ENCODE data around the gene EIF3J. TPM values are rescaled to one million over a fixed set of nuclear protein-coding genes. Genes with fewer than 3 reads are reported as not detected.

The EIF3J gene
- total RNA-seq, 1 experiment from 2014 or later = 76.1 TPM

DNA sequence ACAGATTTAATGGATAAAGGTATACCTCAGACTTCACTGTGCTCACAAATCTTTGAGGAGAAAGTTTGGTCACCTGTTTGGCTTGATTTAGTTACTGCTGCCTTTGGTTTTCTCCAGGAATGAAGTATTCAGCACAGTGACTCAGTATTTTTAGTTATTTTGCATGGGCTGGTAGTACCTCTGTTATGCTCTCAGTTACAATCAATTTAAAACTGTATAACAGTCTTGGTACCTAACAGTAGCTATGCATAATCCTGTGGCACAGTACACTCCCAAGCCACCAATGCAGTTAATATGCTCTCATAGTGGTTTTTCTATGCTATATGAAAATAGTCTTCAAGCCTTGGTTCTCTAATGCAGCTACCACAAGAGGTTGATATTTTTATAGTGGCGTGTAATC is 11.9 kb upstream of the EIF3J start:
- H3K4me3 Mint-ChIP-seq = no peak overlapping the region
- no peaks in the 10 kb centered on the region for H3K4me1 Mint-ChIP-seq
- DNase-seq (ENCODE audit: low spot score) (no peak), ATAC-seq (no peak)
- H3K9me3 Mint-ChIP-seq = no peaks in the 10 kb centered on the region
- H3K36me3 Mint-ChIP-seq = peaks cover 34% of the 10 kb centered on the region
- no peak overlapping the region for H3K27ac Mint-ChIP-seq
- CTCF ChIA-PET = no interaction called here
- no peaks in the 10 kb centered on the region for H3K27me3 Mint-ChIP-seq (ENCODE audit: low read depth)
- POLR2A ChIA-PET = no interaction called here
- TF ChIP-seq ZNF232 (CRISPR knock-in tag; IDR thresholded peaks at IDR 0.05) (no peak), NR1H2 (CRISPR knock-in tag; IDR thresholded peaks at IDR 0.05) (no peak), NR3C1 (CRISPR knock-in tag; conservative IDR thresholded peaks at IDR 0.05; ENCODE audit: low read depth) (no peak), NFATC4 (CRISPR knock-in tag; IDR thresholded peaks at IDR 0.05) (no peak), NFE2L1 (CRISPR knock-in tag; IDR thresholded peaks at IDR 0.05) (no peak), ZNF121 (CRISPR knock-in tag; IDR thresholded peaks at IDR 0.05) (no peak), ZNF138 (CRISPR knock-in tag; conservative IDR thresholded peaks at IDR 0.05) (no peak), EMX1 (CRISPR knock-in tag; IDR thresholded peaks at IDR 0.05) (no peak), CREB1 (CRISPR knock-in tag; IDR thresholded peaks at IDR 0.05) (no peak), RELA (CRISPR knock-in tag; IDR thresholded peaks at IDR 0.05; ENCODE audit: borderline replicate concordance) (no peak), PRRX2 (CRISPR knock-in tag; IDR thresholded peaks at IDR 0.05) (no peak), SMAD4 (CRISPR knock-in tag; IDR thresholded peaks at IDR 0.05) (no peak)
- TF ChIP-seq, protein P1, sequence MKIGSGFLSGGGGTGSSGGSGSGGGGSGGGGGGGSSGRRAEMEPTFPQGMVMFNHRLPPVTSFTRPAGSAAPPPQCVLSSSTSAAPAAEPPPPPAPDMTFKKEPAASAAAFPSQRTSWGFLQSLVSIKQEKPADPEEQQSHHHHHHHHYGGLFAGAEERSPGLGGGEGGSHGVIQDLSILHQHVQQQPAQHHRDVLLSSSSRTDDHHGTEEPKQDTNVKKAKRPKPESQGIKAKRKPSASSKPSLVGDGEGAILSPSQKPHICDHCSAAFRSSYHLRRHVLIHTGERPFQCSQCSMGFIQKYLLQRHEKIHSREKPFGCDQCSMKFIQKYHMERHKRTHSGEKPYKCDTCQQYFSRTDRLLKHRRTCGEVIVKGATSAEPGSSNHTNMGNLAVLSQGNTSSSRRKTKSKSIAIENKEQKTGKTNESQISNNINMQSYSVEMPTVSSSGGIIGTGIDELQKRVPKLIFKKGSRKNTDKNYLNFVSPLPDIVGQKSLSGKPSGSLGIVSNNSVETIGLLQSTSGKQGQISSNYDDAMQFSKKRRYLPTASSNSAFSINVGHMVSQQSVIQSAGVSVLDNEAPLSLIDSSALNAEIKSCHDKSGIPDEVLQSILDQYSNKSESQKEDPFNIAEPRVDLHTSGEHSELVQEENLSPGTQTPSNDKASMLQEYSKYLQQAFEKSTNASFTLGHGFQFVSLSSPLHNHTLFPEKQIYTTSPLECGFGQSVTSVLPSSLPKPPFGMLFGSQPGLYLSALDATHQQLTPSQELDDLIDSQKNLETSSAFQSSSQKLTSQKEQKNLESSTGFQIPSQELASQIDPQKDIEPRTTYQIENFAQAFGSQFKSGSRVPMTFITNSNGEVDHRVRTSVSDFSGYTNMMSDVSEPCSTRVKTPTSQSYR (CRISPR knock-in tag; IDR thresholded peaks at IDR 0.05) = no peak
- TF ChIP-seq, protein P2, sequence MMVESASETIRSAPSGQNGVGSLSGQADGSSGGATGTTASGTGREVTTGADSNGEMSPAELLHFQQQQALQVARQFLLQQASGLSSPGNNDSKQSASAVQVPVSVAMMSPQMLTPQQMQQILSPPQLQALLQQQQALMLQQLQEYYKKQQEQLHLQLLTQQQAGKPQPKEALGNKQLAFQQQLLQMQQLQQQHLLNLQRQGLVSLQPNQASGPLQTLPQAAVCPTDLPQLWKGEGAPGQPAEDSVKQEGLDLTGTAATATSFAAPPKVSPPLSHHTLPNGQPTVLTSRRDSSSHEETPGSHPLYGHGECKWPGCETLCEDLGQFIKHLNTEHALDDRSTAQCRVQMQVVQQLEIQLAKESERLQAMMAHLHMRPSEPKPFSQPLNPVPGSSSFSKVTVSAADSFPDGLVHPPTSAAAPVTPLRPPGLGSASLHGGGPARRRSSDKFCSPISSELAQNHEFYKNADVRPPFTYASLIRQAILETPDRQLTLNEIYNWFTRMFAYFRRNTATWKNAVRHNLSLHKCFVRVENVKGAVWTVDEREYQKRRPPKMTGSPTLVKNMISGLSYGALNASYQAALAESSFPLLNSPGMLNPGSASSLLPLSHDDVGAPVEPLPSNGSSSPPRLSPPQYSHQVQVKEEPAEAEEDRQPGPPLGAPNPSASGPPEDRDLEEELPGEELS (CRISPR knock-in tag; IDR thresholded peaks at IDR 0.05) = no peak
- TF ChIP-seq, protein P3, sequence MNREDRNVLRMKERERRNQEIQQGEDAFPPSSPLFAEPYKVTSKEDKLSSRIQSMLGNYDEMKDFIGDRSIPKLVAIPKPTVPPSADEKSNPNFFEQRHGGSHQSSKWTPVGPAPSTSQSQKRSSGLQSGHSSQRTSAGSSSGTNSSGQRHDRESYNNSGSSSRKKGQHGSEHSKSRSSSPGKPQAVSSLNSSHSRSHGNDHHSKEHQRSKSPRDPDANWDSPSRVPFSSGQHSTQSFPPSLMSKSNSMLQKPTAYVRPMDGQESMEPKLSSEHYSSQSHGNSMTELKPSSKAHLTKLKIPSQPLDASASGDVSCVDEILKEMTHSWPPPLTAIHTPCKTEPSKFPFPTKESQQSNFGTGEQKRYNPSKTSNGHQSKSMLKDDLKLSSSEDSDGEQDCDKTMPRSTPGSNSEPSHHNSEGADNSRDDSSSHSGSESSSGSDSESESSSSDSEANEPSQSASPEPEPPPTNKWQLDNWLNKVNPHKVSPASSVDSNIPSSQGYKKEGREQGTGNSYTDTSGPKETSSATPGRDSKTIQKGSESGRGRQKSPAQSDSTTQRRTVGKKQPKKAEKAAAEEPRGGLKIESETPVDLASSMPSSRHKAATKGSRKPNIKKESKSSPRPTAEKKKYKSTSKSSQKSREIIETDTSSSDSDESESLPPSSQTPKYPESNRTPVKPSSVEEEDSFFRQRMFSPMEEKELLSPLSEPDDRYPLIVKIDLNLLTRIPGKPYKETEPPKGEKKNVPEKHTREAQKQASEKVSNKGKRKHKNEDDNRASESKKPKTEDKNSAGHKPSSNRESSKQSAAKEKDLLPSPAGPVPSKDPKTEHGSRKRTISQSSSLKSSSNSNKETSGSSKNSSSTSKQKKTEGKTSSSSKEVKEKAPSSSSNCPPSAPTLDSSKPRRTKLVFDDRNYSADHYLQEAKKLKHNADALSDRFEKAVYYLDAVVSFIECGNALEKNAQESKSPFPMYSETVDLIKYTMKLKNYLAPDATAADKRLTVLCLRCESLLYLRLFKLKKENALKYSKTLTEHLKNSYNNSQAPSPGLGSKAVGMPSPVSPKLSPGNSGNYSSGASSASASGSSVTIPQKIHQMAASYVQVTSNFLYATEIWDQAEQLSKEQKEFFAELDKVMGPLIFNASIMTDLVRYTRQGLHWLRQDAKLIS (CRISPR knock-in tag; IDR thresholded peaks at IDR 0.05; ENCODE audit: borderline replicate concordance) = no peak
- TF ChIP-seq, protein P4, sequence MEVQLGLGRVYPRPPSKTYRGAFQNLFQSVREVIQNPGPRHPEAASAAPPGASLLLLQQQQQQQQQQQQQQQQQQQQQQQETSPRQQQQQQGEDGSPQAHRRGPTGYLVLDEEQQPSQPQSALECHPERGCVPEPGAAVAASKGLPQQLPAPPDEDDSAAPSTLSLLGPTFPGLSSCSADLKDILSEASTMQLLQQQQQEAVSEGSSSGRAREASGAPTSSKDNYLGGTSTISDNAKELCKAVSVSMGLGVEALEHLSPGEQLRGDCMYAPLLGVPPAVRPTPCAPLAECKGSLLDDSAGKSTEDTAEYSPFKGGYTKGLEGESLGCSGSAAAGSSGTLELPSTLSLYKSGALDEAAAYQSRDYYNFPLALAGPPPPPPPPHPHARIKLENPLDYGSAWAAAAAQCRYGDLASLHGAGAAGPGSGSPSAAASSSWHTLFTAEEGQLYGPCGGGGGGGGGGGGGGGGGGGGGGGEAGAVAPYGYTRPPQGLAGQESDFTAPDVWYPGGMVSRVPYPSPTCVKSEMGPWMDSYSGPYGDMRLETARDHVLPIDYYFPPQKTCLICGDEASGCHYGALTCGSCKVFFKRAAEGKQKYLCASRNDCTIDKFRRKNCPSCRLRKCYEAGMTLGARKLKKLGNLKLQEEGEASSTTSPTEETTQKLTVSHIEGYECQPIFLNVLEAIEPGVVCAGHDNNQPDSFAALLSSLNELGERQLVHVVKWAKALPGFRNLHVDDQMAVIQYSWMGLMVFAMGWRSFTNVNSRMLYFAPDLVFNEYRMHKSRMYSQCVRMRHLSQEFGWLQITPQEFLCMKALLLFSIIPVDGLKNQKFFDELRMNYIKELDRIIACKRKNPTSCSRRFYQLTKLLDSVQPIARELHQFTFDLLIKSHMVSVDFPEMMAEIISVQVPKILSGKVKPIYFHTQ (CRISPR knock-in tag; IDR thresholded peaks at IDR 0.05) = no peak
- TF ChIP-seq, protein P5, sequence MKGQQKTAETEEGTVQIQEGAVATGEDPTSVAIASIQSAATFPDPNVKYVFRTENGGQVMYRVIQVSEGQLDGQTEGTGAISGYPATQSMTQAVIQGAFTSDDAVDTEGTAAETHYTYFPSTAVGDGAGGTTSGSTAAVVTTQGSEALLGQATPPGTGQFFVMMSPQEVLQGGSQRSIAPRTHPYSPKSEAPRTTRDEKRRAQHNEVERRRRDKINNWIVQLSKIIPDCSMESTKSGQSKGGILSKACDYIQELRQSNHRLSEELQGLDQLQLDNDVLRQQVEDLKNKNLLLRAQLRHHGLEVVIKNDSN (CRISPR knock-in tag; IDR thresholded peaks at IDR 0.05) = no peak
- TF ChIP-seq, protein P6, sequence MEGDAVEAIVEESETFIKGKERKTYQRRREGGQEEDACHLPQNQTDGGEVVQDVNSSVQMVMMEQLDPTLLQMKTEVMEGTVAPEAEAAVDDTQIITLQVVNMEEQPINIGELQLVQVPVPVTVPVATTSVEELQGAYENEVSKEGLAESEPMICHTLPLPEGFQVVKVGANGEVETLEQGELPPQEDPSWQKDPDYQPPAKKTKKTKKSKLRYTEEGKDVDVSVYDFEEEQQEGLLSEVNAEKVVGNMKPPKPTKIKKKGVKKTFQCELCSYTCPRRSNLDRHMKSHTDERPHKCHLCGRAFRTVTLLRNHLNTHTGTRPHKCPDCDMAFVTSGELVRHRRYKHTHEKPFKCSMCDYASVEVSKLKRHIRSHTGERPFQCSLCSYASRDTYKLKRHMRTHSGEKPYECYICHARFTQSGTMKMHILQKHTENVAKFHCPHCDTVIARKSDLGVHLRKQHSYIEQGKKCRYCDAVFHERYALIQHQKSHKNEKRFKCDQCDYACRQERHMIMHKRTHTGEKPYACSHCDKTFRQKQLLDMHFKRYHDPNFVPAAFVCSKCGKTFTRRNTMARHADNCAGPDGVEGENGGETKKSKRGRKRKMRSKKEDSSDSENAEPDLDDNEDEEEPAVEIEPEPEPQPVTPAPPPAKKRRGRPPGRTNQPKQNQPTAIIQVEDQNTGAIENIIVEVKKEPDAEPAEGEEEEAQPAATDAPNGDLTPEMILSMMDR (IDR thresholded peaks at IDR 0.05) = no peak
- TF ChIP-seq, protein P7, sequence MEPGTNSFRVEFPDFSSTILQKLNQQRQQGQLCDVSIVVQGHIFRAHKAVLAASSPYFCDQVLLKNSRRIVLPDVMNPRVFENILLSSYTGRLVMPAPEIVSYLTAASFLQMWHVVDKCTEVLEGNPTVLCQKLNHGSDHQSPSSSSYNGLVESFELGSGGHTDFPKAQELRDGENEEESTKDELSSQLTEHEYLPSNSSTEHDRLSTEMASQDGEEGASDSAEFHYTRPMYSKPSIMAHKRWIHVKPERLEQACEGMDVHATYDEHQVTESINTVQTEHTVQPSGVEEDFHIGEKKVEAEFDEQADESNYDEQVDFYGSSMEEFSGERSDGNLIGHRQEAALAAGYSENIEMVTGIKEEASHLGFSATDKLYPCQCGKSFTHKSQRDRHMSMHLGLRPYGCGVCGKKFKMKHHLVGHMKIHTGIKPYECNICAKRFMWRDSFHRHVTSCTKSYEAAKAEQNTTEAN (CRISPR knock-in tag; IDR thresholded peaks at IDR 0.05) = no peak
- TF ChIP-seq, protein P8, sequence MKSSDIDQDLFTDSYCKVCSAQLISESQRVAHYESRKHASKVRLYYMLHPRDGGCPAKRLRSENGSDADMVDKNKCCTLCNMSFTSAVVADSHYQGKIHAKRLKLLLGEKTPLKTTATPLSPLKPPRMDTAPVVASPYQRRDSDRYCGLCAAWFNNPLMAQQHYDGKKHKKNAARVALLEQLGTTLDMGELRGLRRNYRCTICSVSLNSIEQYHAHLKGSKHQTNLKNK (CRISPR knock-in tag; IDR thresholded peaks at IDR 0.05) = no peak

Data from WTC11 (cell line).